ENCODE data around the gene CCDC107.

Gene CCDC107

DNA sequence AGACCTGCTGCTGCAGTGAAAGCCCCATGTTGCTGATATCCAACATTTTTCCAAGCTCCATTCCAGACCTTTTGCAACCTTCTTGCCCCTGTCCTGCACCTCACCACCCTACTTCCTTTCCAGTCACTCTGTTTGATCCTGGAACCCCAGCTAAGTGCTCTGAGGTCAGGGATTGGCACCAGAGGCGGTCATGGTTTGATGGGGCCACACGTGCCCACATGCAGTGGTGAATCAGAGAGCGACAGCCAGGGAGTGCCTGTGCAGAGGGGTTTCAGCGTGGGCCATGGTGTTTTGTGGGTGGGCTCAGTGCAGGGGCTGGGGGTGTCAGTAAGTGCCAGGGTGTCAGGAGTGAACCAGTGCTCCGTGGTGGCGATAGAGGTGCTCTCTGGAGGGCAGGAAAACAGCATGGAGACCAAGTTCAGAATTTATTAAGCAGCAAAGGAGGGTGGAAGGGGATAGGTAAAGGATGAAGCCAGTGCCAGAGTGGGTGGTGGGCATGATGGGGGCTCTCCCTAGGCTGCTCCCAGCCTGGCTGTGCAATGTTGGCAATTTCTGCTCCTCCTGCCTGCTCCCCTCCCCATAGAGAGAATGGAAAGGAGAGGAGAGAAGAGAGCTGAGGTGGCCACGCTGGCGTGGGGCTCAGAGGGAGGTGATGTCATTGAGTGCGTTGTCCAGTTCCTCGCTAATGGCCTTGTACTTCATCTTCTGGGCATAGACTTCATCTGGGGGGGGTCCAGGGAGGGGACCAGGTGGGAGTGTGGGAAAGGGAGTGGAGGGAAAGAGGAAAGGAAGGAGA is 24.6 kb downstream of the CCDC107 start:
- DNase-seq (ENCODE audit: low read depth): no peak

DNA sequence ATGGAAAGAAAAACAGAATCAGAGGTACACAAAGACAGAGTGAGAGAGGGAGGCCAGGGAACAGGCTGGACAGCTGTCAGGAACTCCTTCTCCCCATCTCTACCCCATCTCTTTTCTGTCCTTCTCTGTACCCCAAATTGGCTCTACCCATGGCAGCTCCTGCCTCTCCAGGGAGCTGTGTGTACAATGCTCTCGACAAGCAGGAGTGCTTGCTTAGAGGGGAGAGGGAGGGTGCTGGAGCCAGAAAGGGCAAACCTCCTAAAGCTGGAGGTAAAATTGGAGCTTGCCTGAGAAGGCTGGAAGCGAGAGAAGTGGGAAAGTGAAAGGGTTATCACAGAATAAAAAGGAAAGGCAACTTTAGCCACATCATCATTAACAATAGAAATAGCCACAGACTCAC is 25.2 kb downstream of the CCDC107 start:
- no peak for DNase-seq (ENCODE audit: low read depth)

- DNase-seq (ENCODE audit: low read depth): no peak
Observed at GRCh38 chr9:35684921-35685320, 26.8 kb downstream of the CCDC107 start.

- DNase-seq (ENCODE audit: low read depth): no peak
Observed at GRCh38 chr9:35685506-35685905, 27.4 kb downstream of the CCDC107 start.

DNA sequence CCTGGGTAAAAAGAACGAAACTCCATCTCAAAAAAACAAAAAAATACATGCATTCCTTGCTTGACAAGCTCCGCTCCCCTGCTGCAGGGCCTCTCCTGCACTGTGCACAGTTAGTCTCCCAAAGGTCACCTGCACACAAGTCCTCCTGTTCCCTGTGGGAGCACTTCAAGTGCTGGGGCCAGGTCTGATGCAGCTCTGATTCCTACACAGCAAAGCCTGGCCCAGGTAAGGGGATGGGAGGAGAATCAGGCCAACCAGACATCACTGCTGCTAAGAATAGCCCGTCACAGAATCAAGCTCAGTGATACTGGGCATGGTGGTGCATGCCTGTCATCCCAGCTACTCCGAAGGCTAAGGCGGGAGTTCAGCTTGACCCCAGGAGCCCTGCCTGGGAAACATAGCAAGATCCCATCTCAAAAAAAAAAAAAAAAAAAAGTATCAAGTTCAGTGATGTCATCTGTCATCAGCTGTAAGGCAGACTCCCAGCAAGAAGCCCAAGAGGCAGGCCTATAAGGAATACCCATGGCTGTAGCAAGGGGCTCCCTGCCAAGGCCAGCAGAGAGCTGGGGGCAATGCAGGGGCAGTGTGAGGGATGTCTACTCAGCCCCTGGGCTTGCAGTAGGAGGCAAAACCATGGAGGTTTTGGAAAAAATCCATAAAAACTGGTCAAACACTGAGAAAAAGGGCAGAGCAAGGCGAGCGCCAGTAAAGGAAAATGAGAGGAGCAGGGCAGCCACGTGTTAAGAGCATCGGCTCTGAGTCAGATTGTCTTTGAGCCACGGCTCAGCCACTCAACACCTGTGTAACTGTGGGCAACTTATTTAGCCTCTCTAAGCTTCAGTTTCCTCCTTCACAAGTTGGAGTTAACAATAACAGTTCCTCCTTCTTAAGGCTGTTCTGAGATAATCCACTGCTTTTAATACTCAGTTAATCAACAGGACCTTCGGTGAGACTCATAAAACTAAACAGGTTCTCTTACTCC is 28.4 kb downstream of the CCDC107 start:
- DNase-seq (ENCODE audit: low read depth): no peak

GRCh38 chr9:35687306-35687705 is 29.2 kb downstream of the CCDC107 start:
- no peak for DNase-seq (ENCODE audit: low read depth)

DNA sequence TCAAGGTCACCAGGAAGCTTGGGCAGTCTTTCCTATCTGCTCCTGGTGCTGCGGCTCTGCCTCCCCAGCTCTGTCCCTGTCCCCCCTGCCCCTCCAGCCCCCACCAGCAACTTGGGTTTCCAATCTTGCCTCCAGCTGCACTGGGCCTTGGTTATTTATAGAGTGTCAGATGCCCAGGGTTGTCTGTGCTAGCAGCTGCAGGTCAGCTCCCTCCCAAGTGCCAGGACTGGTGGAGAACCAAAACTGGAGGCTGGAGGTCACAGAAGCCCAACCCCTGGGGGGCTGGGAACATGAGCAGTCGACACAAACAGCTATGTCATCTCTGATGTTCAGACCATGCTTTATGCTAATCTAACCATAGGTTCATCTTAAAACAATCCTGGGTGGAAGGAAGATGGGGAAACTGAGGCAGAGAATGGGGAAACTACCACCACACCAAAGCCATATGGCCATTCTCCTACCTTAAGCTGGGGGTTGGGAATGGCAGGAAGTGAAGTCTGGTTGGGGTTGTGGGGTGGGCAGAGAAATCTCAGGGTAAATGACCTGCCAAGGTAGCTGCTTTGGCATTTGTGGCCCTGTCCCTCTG is 30.0 kb downstream of the CCDC107 start:
- no peak for DNase-seq (ENCODE audit: low read depth)

- no peak for DNase-seq (ENCODE audit: low read depth)
Observed at GRCh38 chr9:35688558-35689541, 30.8 kb downstream of the CCDC107 start.

GRCh38 chr9:35689542-35690293 is 31.6 kb downstream of the CCDC107 start, which contains the start of gene TPM2:
TSS of gene TPM2 (minus strand) at chr9:35689925. CDS start at chr9:35689817, 108 bp downstream.
- DNase-seq (ENCODE audit: low read depth): no peak

DNA sequence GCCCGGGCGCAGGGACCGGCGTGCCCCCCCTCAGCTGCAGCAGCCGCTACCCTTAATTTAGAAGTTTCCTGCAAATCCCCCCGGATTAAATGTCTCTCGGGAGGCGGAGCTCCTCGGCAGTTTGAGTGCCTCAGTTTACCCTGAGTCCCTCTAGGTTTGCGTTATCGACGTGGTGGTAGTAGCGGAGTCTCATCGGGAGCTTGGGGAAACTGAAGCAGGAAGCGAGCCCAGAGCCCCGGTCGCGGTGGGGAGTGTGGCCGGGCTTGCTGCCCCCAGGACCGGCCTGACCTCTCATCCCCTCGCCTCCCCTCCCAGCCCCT is 32.2 kb downstream of the CCDC107 start:
- DNase-seq (ENCODE audit: low read depth): no peak

DNA sequence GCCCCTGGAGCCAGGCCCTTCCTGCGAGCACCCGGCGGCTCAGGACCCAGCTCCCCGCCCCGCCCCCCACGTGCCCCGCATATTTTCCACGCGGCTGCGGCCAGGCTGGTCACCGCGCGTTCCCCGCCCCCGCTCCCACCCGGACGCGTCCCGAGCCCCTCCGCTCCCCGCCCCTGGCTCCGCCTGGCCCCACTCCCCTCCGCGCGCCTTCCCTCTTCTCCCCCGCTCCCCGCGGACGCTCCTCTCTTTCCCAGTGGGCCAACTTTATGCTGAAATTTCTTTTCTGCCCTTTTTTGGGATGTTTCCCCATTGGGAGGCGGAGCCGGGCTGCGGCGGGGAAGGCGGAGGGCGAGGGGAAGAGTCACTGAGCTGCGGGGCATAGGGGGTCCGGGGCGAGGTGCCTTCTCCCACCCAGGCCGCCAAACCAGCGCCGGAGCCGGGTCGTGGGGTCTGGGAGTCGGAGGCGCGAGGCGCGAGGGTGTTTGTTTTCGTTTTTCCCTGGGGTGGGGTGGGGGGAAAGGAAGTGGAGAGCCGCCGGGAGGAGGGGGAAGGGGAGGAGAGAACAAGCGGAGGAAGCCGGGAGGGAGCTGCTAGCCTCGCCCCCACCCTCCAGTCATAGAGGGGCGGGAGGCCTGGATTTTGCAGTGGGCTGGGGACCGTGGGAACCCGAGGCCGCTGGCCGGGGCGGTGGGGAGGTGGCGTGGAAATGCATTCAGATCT is 32.7 kb downstream of the CCDC107 start:
- no peak for DNase-seq (ENCODE audit: low read depth)

DNA sequence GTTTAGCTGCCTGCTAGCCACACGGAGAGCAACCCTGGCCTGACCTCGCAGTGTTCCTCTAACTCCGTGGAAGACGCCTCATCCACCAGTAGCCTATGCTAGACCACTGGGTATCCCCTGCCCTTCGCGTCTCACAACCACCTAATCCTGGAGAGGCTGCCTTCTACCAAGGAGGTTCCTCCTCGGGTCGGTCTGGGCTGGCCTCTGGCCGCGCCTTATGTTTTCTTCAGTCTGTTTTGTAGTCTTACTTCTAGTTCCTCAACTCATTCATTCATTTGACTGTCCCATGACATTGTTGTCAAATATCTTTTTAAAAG is 33.2 kb downstream of the CCDC107 start:
- DNase-seq (ENCODE audit: low read depth): no peak

DNA sequence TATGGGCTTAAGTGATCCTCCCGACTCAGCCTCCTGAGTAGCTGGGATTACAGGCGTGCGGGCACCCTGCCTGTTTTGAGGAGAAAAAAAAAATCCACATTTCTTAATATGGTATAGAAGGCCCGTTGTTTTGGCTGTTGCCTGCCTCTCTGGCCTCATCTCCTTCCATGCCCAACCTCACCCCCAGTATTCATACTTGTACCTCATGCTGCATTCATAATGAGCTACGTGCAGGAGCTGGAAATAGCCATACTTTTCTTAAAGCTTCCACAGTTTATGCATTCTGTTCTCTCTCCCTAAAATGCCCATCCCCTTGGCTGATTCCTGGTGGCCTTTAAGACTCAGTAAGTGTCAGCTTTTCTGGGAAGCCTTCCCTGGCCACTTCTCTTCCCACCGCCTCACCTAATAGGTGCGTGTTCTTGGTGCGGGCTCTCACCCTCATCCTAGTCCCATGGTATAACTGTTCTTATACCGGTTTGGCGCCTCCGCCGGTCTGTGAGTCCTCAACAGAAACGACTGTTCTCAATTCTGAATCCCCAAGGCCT is 33.7 kb downstream of the CCDC107 start:
- no peak for DNase-seq (ENCODE audit: low read depth)

DNA sequence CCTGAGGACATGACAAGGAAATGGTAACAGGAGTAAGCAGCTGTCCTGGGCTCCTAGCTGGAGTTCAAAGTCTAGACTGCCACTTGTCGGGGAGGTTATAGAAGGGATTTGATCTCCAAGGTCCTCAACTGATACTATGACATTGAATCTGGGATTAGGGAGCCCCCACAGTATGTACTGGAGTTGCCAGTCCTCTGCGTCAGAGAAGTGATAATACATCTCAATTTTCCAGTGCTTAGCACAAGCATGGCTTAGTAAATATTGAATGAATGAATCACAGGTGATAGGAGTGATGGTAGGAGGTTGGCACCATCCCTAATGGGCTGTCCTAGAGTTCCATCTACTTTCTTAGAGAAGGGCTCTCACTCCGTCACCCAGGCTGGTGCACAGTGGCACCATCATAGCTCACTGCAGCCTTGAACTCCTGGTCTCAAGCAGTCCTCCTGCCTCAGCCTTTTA is 37.9 kb downstream of the CCDC107 start:
- DNase-seq (ENCODE audit: low read depth): no peak

DNA sequence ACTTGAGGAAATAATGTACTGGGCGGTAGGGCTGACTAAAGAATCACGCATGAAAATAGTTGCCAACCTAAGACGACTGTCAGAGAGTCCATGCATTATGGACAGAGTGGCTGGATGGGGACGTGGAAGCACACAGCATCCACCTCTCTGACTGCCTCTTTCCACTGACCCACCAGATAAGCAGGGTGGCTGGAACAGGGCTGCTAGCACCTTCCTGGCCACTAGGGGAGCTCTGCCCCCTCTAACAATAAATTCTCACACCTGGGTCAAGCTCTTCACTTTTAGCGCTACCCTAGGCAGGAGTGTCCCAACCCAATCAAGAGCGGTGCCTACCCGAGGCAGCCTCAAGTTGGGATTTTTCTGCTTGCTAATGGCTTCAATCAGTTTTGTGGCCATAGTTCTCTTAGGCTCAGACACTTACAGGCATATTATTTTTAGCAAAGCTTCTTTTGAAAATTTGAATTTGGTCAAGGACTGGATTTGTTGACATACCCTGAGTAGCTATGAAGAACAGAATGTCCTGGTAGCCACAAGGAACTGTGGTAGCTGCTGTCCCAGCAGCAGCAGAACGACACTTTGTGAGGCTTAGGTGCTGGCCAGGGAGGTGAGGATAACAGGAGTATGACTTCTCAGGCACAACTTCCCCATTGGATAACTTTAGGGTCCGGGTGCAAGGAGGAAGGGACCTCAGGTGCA is 38.6 kb downstream of the CCDC107 start:
- DNase-seq (ENCODE audit: low read depth): peak; percentile 39

GRCh38 chr9:35697486-35697885 is 39.4 kb downstream of the CCDC107 start:
- DNase-seq (ENCODE audit: low read depth): no peak

GRCh38 chr9:35698231-35698630 is 40.1 kb downstream of the CCDC107 start:
- DNase-seq (ENCODE audit: low read depth): no peak

GRCh38 chr9:35700031-35700430 is 41.9 kb downstream of the CCDC107 start:
- no peak for DNase-seq (ENCODE audit: low read depth)

DNA sequence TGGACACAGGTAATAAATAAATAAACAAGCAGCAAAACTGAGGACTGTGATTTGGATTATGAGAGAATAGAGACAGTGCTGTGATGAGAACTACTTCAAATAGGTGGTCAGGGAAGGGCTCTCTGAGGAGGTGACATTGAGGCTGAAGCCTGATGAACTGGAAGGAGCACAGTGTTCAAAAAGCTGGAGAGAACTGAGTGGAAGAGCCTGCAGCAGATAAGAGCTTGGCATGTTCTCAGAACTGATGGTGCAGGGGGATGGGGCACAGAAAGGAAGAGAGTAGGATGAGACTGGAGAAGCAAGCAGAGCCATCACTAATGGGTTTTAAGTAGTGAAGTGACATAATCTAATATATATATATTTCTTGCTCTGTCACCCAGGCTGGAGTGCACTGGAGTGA is 42.9 kb downstream of the CCDC107 start:
- DNase-seq (ENCODE audit: low read depth): no peak
